A673 (cell line): ENCODE measurements around the gene PELI2. TPM values are rescaled to one million over a fixed set of nuclear protein-coding genes. Genes with fewer than 3 reads are reported as not detected.

ENCODE experiments used
- BruUV-seq: library from RNA; stranded (reverse); fragments of 400-500 nt; replicated peaks from 2 replicates; lab custom pipeline; 2021; lab: Mats Ljungman, UMichigan
- CTCF ChIA-PET: fragments of 300-600 bp; sonication (Branson Sonifier 250); formaldehyde crosslinking; loops from one replicate; lab custom pipeline; 2022; ENCODE audit warnings: antibody characterized with exemption; lab: Charles Lee
- POLR2A ChIA-PET: fragments of 300-600 bp; sonication (Branson Sonifier 250); formaldehyde crosslinking; loops from one replicate; lab custom pipeline; 2022; ENCODE audit warnings: antibody characterized with exemption; ENCODE audit not compliant: low non-redundant PET; lab: Charles Lee
- DNase-seq: peaks from one replicate; pipeline ENCODE4 v3.0.0-alpha.2; 2015; ENCODE audit warnings: low spot score
- H3K27ac ChIP-seq: fragments of 200-600 bp; sonication (generic); 2 replicates; pipeline ENCODE4 v1.5.1; 2016; ENCODE audit warnings: mixed run types, low read depth, mild to moderate bottlenecking, mixed read lengths, antibody characterized with exemption, low read length; ENCODE audit not compliant: poor library complexity, severe bottlenecking
- H3K27me3 ChIP-seq: fragments of 200-600 bp; sonication (generic); replicated peaks from 2 replicates; pipeline ENCODE4 v1.6.1; 2017; ENCODE audit warnings: mixed run types, low read depth, mild to moderate bottlenecking, mixed read lengths, antibody characterized with exemption, low read length; ENCODE audit not compliant: insufficient read depth, poor library complexity
- H3K36me3 ChIP-seq: fragments of 200-600 bp; sonication (generic); 2 replicates; pipeline ENCODE4 v1.6.1; 2016; ENCODE audit warnings: mixed run types, mild to moderate bottlenecking, mixed read lengths, antibody characterized with exemption, low read length; ENCODE audit not compliant: insufficient read depth, poor library complexity, severe bottlenecking
- H3K4me1 ChIP-seq: fragments of 200-600 bp; sonication (generic); 2 replicates; pipeline ENCODE4 v1.6.1; 2017; ENCODE audit warnings: mixed run types, mild to moderate bottlenecking, mixed read lengths, antibody characterized with exemption, low read length; ENCODE audit not compliant: insufficient read depth, poor library complexity, severe bottlenecking
- H3K4me3 ChIP-seq: fragments of 200-600 bp; sonication (generic); 2 replicates; pipeline ENCODE4 v1.5.1; 2016; ENCODE audit warnings: low read depth, mixed run types, mild to moderate bottlenecking, mixed read lengths, low read length; ENCODE audit not compliant: poor library complexity, severe bottlenecking
- H3K9me3 ChIP-seq: fragments of 200-600 bp; sonication (generic); 2 replicates; pipeline ENCODE4 v1.6.1; 2016; ENCODE audit warnings: mixed run types, low read depth, mild to moderate bottlenecking, mixed read lengths, antibody characterized with exemption, low read length; ENCODE audit not compliant: poor library complexity, severe bottlenecking
- EZH2 ChIP-seq: fragments of 200-600 bp; sonication (generic); IDR thresholded peaks from 2 replicates; pipeline ENCODE4 v1.6.1; 2017; ENCODE audit warnings: borderline replicate concordance, low read depth, mild to moderate bottlenecking, mixed read lengths, antibody characterized with exemption, low read length; ENCODE audit not compliant: poor library complexity, severe bottlenecking
- intact Hi-C: fragments of 100-400 bp; cut with micrococcal nuclease; formaldehyde crosslinking; loops from one replicate; pipeline ENCODE4 v1.10.0; 2022; ENCODE audit not compliant: unreplicated experiment
- total RNA-seq: library from RNA; stranded (reverse); gene quantifications from 2 replicates; pipeline ENCODE4 v1.2.3, GENCODE V29; 2021
- TF ChIP-seq, protein P1 (sequence below): fragments of 300-800, 200-600 bp; sonication (generic); conservative IDR thresholded peaks from 2 replicates; pipeline ENCODE4 v1.5.1; 2017; ENCODE audit warnings: low read depth, mild to moderate bottlenecking, antibody characterized with exemption, low read length, moderate library complexity, mixed read lengths

The PELI2 gene
- total RNA-seq, 1 experiment from 2014 or later = 5.5 TPM

DNA sequence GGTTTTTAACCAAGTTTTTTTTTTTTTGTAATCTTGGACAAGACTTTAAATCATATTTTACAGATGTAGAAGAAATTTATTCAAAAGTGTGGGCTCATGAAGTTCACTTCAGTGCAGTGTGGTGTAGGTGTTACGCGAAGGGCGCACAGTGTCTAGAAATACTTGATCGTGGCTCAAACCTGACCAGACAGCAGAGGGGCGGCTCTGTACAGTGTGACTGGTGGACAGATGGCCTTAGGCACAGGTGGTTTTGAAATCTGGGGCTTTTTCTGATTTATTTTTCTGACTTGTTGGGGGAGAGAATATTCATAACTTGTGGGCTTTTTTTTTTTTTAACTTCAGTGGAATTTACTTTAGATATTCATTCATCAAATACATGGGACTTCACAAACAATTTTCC is 179.2 kb downstream of the PELI2 start:
- BruUV-seq = no TSS peak
- intact Hi-C loops = no loop called here
- Histone ChIP-seq H3K4me3 (no peak overlapping the region), H3K9me3 (no peaks in the 10 kb centered on the region), H3K27me3 (no peaks in the 10 kb centered on the region), H3K27ac (no peak overlapping the region), H3K4me1 (no peaks in the 10 kb centered on the region), H3K36me3 (no peaks in the 10 kb centered on the region)
- ChIA-PET CTCF (no interaction called here), POLR2A (no interaction called here)
- no peak for DNase-seq
- TF ChIP-seq EZH2 = no peak
- TF ChIP-seq, protein P1, sequence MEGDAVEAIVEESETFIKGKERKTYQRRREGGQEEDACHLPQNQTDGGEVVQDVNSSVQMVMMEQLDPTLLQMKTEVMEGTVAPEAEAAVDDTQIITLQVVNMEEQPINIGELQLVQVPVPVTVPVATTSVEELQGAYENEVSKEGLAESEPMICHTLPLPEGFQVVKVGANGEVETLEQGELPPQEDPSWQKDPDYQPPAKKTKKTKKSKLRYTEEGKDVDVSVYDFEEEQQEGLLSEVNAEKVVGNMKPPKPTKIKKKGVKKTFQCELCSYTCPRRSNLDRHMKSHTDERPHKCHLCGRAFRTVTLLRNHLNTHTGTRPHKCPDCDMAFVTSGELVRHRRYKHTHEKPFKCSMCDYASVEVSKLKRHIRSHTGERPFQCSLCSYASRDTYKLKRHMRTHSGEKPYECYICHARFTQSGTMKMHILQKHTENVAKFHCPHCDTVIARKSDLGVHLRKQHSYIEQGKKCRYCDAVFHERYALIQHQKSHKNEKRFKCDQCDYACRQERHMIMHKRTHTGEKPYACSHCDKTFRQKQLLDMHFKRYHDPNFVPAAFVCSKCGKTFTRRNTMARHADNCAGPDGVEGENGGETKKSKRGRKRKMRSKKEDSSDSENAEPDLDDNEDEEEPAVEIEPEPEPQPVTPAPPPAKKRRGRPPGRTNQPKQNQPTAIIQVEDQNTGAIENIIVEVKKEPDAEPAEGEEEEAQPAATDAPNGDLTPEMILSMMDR = no peak

DNA sequence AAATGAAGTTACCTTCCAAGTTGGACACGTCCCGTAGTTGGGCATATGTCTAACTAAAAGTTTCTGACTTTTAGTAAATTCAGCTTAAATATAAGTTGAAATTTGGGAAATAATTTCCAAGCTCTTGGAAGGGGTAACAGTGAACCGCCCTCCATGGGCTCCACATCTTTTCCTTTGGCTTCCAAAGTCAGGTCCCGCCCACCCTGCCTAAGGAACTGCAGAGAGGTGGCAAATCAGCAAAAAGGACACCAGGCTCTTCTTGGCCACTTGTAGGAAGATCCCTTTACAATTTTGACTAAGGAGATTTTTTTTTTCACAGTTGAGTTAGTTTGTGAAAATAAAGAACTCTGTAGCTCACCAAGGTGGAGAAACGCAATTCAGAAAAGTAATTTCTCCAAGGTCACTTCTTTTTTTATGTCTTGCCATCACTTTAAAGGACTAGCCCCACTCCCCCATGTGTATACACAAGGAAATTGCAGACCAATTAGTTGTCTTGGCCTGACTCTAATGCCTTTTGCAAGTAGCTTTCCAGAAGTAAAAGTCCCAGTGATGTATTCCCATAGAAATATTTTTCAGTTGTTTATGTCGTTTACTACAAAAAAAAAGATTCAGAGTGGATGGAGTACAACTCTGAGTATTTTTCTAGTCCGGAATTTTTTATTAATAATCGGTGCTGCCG is 181.2 kb downstream of the PELI2 start:
- no peak for TF ChIP-seq EZH2
- Histone ChIP-seq H3K36me3 (no peaks in the 10 kb centered on the region), H3K4me3 (no peak overlapping the region), H3K4me1 (no peaks in the 10 kb centered on the region), H3K27me3 (no peaks in the 10 kb centered on the region), H3K9me3 (no peaks in the 10 kb centered on the region), H3K27ac (no peak overlapping the region)
- POLR2A ChIA-PET = no interaction called here
- no TSS peak for BruUV-seq
- CTCF ChIA-PET = no interaction called here
- no peak for DNase-seq
- intact Hi-C loops = no loop called here

DNA sequence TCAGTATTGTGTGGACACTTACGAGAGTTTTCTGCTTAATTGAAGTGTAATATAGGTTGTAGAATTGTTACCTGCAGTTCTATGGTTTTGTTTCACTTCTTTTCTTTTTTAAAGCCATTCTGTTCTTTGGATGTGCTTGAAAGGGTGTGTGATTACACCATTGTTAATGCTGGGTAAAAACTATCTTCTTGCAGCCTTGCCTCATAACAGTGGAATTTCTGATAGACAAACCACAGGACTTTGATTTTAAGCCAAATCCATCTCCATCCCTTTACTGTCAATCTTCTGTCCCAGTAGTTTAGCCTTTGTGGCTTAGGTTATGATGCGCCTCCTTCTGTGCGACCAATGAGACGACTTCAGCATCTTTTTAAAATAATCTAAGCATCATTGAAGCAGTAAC is 182.3 kb downstream of the PELI2 start:
- Histone ChIP-seq H3K27ac (no peak overlapping the region), H3K36me3 (no peaks in the 10 kb centered on the region), H3K4me1 (no peaks in the 10 kb centered on the region), H3K27me3 (no peaks in the 10 kb centered on the region), H3K9me3 (no peaks in the 10 kb centered on the region), H3K4me3 (no peak overlapping the region)
- ChIA-PET CTCF (no interaction called here), POLR2A (no interaction called here)
- peak; percentile 40 for DNase-seq
- BruUV-seq = no TSS peak
- TF ChIP-seq EZH2 = no peak
- TF ChIP-seq, protein P1 = no peak
- intact Hi-C loops = no loop called here

DNA sequence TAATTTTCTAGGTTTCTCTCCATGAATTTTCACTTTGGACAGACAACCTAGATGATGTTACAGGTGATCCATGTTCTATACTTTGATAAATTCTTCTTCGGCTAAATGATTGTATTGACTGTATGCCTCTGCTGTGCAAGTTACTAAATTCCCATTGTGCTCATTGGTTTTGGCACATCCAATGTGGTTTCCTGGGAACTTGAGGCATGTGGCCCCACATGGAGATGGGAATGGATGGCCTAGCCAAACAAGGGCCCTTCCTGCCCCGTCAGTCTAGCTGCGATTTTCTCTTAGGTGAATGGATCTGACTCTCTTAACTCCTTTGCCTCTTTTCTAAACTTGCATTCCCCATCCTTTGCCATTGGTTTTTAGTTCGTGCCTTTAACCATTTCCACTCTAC is 186.2 kb downstream of the PELI2 start:
- Histone ChIP-seq H3K36me3 (no peaks in the 10 kb centered on the region), H3K9me3 (no peaks in the 10 kb centered on the region), H3K27ac (no peak overlapping the region), H3K4me1 (no peaks in the 10 kb centered on the region), H3K4me3 (no peak overlapping the region), H3K27me3 (no peaks in the 10 kb centered on the region)
- ChIA-PET POLR2A (no interaction called here), CTCF (no interaction called here)
- intact Hi-C loops = no loop called here
- no TSS peak for BruUV-seq
- TF ChIP-seq EZH2 = no peak
- TF ChIP-seq, protein P1 = no peak
- no peak for DNase-seq
